ENCODE measurements around the gene AGXT2. TPM values are rescaled to one million over a fixed set of nuclear protein-coding genes. Genes with fewer than 3 reads are reported as not detected.
A peak's percentile ranks its signal among the peaks of the same experiment; 100 is the strongest.

Gene AGXT2
- total RNA-seq, 6 donors from 2014 or later: not detected

GRCh38 chr5:35067985-35068384 lies 20.2 kb upstream of the AGXT2 start:
- H3K9me3 ChIP-seq: no peaks in the 10 kb centered on the region
- DNase-seq (no peak), ATAC-seq (ENCODE audit: low FRiP score in 2 of 2) (no peak)
- 89 to 91% methylated on average over 2 of the region's 2 CpGs for WGBS, 2 donors
- H3K4me1 ChIP-seq: no peaks in the 10 kb centered on the region
- H3K27me3 ChIP-seq: no peaks in the 10 kb centered on the region
- TF ChIP-seq EP300 (IDR thresholded peaks at IDR 0.05): no peak
- no peak for TF ChIP-seq CTCF (IDR thresholded peaks at IDR 0.05)
- no peak for TF ChIP-seq POLR2AphosphoS5 (IDR thresholded peaks at IDR 0.05)
- TF ChIP-seq POLR2A (IDR thresholded peaks at IDR 0.05): no peak
- no peak overlapping the region for H3K4me3 ChIP-seq
- H3K27ac ChIP-seq: no peak overlapping the region
- H3K36me3 ChIP-seq: no peaks in the 10 kb centered on the region

- Histone ChIP-seq H3K4me3 (no peak overlapping the region), H3K27ac (no peak overlapping the region), H3K27me3 (no peaks in the 10 kb centered on the region), H3K4me1 (no peaks in the 10 kb centered on the region), H3K9me3 (no peaks in the 10 kb centered on the region), H3K36me3 (no peaks in the 10 kb centered on the region)
- no peak for ATAC-seq (ENCODE audit: low FRiP score in 2 of 2)
- no peak for DNase-seq
- WGBS, 2 donors: 88 to 95% methylated on average over 4 to 5 of the region's 5 CpGs
- TF ChIP-seq POLR2A (IDR thresholded peaks at IDR 0.05) (no peak), EP300 (IDR thresholded peaks at IDR 0.05) (no peak), POLR2AphosphoS5 (IDR thresholded peaks at IDR 0.05) (no peak), CTCF (IDR thresholded peaks at IDR 0.05) (no peak)
Measured at GRCh38 chr5:35066260-35066795, 18.6 kb upstream of the AGXT2 start.

- 82 to 84% methylated on average over 4 of the region's 4 CpGs for WGBS, 2 donors
- ATAC-seq (ENCODE audit: low FRiP score in 2 of 2) (no peak), DNase-seq (no peak)
- no peak for TF ChIP-seq CTCF (IDR thresholded peaks at IDR 0.05)
- no peaks in the 10 kb centered on the region for H3K4me1 ChIP-seq
- no peaks in the 10 kb centered on the region for H3K36me3 ChIP-seq
- H3K27ac ChIP-seq: no peak overlapping the region
- no peaks in the 10 kb centered on the region for H3K9me3 ChIP-seq
- H3K4me3 ChIP-seq: no peak overlapping the region
- H3K27me3 ChIP-seq: no peaks in the 10 kb centered on the region
Measured at GRCh38 chr5:35063414-35063813, 15.7 kb upstream of the AGXT2 start.

- TF ChIP-seq POLR2AphosphoS5 (IDR thresholded peaks at IDR 0.05) (no peak), EP300 (IDR thresholded peaks at IDR 0.05) (no peak), CTCF (IDR thresholded peaks at IDR 0.05) (no peak), POLR2A (IDR thresholded peaks at IDR 0.05) (no peak)
- Histone ChIP-seq H3K27ac (no peak overlapping the region), H3K27me3 (no peaks in the 10 kb centered on the region), H3K4me3 (no peak overlapping the region), H3K36me3 (no peaks in the 10 kb centered on the region), H3K4me1 (no peaks in the 10 kb centered on the region), H3K9me3 (no peaks in the 10 kb centered on the region)
- DNase-seq: no peak
- peak in 1 of 2 donors; percentile 52 for ATAC-seq (ENCODE audit: low FRiP score in 2 of 2)
- WGBS, 2 donors: 59 to 82% methylated on average over 2 of the region's 2 CpGs
Measured at GRCh38 chr5:35061211-35061770, 13.5 kb upstream of the AGXT2 start.

- no peak for TF ChIP-seq CTCF (IDR thresholded peaks at IDR 0.05)
- no peak for TF ChIP-seq EP300 (IDR thresholded peaks at IDR 0.05)
- Histone ChIP-seq H3K36me3 (no peaks in the 10 kb centered on the region), H3K9me3 (no peaks in the 10 kb centered on the region), H3K4me3 (no peak overlapping the region), H3K4me1 (no peaks in the 10 kb centered on the region), H3K27me3 (no peaks in the 10 kb centered on the region), H3K27ac (no peak overlapping the region)
- DNase-seq (no peak), ATAC-seq (ENCODE audit: low FRiP score in 2 of 2) (no peak)
- WGBS, 2 donors: 57 to 96% methylated on average over 2 of the region's 2 CpGs
Measured at GRCh38 chr5:35060236-35060635, 12.5 kb upstream of the AGXT2 start.
